HG02763 (cell line): ENCODE results near the gene ZNF669.

ENCODE experiments used
- ATAC-seq: cut with Tn5 transposase; IDR thresholded peaks from one replicate; pipeline ENCODE4 v1.9.1; 2021; ENCODE audit warnings: mild to moderate bottlenecking, moderate library complexity; ENCODE audit not compliant: unreplicated experiment

Gene ZNF669

GRCh38 chr1:247077213-247077612, 26.9 kb downstream of the ZNF669 start:
- no peak for ATAC-seq

- no peak for ATAC-seq
These were observed 33.5 kb downstream of the ZNF669 start for GRCh38 chr1:247070645-247071044.

GRCh38 chr1:247064304-247064703, 39.9 kb downstream of the ZNF669 start:
- ATAC-seq, result no peak

- no peak for ATAC-seq
These were observed 43.4 kb downstream of the ZNF669 start for GRCh38 chr1:247060771-247061170.

GRCh38 chr1:247056071-247056470, 48.1 kb downstream of the ZNF669 start:
- ATAC-seq, result no peak

GRCh38 chr1:247054992-247055415, 49.2 kb downstream of the ZNF669 start:
- ATAC-seq, result no peak
